ENCODE results near the gene ATN1.
"Not testable (repeated sequence)": the region's sequence is repeated elsewhere in the genome, so short reads cannot be mapped to it uniquely, and the experiment has no call there.

The ATN1 gene

DNA sequence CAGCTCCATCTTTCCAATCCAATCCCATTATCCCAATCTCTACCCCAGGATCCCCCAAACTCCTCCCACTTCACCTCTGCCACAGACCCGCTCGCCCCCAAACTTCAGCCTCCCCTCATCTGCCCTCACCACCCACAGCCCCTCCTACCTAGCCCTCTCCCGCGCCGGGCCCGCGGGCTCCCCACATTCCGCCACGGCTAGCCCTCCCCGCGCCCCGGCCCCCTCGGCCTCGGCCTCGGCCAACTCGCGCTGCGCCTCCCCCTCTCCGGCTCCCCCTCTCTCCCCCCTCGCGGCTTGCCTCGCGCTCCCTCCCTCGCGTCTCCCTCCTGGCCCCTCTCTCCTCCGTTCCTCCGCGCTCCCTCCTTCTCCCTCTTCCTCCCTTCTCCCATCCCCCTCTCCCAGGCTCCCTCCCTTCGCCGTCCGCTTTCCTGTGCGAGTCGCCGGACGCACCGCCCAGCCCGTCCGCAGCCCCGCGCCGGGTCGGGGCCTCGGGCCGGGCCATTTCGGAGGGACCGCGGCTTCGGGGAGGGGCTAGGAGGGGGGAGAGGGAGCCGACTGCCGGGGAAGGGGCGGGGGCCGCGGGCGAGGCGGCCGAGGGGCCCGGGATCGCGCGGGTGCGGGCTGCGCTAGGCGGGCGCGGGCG lies at the start of gene ATN1:
ATN1 (plus strand) TSS at position 581 of the 643 bp plus-strand sequence. CDS start 6,043 bp downstream, outside the sequence.
- FAIRE-seq = no peak

- not testable (repeated sequence) for FAIRE-seq
Observed at GRCh38 chr12:6879824-6880223, 47.9 kb upstream of the ATN1 start.

DNA sequence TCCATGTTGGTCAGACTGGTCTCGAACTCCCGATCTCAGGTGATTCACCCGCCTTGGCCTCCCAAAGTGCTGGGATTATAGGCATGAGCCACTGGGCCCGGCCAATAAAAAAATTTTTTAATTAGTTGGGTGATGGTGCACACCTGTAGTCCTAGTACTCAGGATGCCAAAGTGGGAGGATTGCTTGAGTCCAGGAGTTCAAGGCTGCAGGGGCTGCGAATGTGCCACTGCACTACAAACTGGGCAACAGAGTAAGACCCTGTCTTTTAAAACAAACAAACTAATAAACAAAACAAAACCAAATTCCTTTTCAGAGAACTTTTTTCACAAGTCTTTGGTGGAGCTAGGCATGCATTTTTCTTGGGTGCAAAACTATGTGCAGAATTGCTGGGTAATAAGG lies 44.5 kb upstream of the ATN1 start:
- no peak for FAIRE-seq

DNA sequence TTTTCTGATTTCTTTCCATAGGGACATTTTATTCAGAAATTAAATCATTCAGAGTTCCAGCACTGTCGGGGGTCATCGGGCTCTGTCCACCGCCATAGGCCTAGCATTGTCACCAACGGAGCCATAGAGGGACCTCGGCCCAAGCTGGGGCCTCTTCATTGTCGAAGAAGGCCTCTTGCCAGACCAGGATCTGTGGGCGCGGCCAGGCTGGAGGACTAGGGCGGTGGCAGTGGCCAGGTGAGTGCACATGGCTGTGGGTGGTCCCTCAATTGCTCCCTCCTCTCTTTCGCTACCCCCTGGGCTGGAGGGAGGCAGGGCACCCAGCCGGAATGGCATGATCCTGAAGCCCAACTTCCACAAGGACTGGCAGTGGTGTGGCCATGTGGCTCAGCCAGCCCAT lies 44.1 kb upstream of the ATN1 start:
- FAIRE-seq = no peak

- FAIRE-seq = no peak
Observed at GRCh38 chr12:6884539-6884938, 43.2 kb upstream of the ATN1 start.

DNA sequence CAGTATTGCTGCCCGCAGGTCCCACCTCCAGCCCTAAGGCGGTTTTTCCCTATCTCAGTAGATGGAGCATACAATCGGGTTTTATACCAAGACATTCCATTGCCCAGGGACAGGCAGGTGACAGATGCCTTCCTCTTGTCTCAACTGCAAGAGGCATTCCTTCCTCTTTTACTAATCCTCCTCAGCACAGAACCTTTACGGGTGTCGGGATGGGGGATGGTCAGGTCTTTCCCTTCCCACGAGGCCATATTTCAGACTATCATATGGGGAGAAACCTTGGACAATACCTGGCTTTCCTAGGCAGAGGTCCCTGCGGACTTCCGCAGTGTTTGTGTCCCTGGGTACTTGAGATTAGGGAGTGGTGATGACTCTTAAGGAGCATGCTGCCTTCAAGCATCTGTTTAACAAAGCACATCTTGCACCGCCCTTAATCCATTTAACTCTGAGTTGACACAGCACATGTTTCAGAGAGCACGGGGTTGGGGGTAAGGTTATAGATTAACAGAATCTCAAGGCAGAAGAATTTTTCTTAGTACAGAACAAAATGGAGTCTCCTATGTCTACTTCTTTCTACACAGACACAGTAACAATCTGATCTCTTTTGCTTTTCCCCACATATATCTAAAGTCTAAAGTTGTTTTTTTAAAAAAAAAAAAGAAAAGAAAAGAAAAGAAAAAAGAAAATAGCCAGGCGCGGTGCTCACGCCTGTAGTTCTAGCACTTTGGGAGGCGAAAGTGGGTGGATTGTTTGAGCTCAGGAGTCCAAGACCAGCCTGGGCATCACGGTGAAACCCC lies 41.4 kb upstream of the ATN1 start:
- FAIRE-seq = not testable (repeated sequence)

GRCh38 chr12:6887460-6887859 lies 40.3 kb upstream of the ATN1 start:
- FAIRE-seq = no peak

DNA sequence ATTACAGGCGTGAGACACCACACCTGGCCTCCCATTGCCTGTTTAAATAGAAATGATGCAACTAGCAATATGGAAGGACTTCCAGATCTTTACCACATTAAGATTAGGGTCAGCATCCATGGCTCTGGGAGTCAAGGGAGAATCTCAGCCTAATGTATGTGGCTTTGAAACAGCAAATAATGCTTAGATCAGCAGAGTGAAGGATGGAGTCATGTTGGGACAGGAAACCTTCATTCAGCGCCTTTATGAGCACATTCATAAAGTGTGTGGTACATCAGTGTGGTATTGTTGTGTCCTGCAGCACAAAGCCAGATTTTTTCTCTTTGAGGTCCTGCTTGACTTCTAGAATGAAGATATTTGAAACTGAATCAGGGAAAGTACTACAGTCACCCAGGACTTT lies 39.4 kb upstream of the ATN1 start:
- FAIRE-seq = no peak

DNA sequence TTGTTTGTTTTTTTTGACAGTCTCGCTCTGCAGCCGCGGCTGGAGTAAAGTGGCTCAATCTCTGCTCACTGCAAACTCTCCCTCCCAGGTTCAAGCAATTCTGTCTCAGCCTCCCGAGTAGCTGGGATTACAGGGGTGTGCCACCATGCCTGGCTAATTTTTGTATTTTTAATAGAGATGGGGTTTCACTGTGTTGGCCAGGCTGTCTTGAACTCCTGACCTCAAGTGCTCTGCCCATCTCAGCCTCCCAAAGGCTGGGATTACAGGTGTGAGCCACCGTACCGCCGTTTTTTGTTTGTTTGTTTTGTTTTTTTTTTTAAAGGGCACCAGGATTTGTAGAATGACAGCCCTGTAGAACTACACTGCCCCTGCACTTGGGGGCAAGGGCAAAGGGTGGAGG lies 39.0 kb upstream of the ATN1 start:
- FAIRE-seq = not testable (repeated sequence)

DNA sequence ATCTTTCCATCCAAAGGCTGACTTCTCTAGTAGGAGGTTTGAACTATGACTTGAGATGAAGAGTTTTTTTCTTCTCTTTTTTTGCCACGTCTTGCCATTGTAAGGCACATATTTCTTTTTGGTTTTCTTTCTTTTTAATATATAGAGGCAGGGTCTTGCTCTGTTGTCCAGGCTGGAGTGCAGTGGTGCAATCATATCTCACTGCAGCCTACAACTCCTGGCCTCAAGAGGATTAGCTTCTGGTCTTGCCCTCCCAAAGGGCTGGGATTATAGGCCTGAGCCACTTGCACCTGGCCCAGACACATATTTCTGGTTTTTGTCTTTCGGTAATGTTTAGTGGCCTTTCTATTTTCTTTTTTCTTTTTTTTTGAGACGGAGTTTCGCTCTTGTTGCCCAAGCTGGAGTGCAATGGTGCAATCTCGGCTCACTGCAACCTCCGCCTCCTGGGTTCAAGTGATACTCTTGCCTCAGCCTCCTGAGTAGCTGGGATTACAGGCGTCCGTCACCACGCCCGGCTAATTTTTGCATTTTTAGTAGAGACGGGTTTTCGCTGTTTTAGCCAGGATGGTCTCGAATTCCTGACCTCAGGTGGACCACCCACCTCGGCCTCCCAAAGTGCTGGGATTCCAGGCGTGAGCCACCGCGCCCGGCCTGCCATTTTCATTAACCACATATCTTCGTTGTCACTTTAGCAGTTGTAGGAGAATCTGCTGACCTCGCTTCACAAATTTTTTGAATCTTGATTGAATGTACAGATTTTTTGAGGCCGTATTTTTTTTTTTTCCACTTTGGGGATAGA lies 37.8 kb upstream of the ATN1 start:
- FAIRE-seq = not testable (repeated sequence)

- peak; percentile 37 for FAIRE-seq
Observed at GRCh38 chr12:6890789-6891645, 36.7 kb upstream of the ATN1 start.

DNA sequence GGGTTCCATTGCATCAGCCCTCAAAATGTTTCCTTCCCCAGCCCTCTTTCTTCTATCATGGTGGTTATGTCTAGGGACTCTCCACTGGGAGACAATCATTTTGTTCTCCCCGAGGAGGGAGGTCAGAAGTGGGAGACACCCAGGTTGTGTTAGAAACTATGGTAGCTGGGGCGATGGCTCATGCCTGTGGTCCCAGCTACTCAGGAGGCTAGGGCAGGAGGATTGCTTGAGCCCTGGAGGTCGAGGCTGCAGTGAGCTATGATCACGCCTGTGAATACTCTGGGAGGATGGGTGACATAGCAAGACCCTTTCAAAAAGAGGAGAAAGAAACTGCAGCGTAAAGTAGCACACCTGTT lies 36.1 kb upstream of the ATN1 start:
- FAIRE-seq = no peak

DNA sequence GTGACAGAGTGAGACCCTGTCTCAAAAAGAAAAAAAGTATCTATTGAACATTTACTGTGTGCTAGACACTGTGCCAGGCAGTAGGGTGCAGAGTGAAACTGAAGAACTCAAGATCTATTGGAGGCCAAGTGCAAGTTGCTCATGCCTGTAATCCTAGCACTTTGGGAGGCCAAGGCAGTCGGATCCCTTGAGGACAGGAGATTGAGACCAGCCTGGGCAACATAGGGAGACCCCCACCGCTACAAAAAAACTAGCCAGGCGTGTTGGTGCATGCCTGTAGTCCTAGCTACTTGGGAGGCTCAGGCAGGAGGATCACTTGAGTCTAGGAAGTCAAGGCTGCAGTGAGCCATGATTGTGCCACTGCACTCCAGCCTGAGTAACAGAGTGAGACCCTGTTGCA lies 35.1 kb upstream of the ATN1 start:
- not testable (repeated sequence) for FAIRE-seq

- FAIRE-seq = no peak
Observed at GRCh38 chr12:6894321-6894720, 33.4 kb upstream of the ATN1 start.

DNA sequence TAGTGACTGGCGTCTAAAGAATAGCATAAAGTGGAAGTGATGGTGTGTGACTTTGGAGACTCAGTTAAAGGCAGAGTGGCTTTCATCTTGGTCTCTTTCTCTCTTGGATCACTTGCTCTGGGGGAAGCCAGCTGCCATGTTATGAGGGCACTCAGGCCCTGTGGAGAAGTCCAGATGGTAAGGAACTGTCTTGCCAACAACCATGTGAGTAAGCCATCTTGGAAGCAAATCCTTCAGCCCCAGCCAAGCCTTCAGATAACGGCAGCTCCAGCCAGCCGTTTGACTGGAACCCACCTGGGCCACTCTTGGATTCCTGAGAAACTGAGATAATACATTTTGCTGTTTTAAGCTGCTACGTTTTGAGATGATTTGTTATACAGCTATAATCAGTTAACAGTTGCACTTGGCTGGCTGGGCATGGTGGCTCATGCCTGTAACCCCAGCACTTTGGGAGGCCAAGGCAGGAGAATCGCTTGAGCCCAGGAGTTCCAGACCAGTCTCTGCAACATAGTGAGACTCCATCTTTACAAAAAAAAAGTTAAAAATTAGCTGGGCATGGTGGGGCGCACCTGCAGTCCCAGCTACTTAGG lies 30.8 kb upstream of the ATN1 start:
- no peak for FAIRE-seq

- FAIRE-seq = no peak
Observed at GRCh38 chr12:6899427-6899826, 28.3 kb upstream of the ATN1 start.

DNA sequence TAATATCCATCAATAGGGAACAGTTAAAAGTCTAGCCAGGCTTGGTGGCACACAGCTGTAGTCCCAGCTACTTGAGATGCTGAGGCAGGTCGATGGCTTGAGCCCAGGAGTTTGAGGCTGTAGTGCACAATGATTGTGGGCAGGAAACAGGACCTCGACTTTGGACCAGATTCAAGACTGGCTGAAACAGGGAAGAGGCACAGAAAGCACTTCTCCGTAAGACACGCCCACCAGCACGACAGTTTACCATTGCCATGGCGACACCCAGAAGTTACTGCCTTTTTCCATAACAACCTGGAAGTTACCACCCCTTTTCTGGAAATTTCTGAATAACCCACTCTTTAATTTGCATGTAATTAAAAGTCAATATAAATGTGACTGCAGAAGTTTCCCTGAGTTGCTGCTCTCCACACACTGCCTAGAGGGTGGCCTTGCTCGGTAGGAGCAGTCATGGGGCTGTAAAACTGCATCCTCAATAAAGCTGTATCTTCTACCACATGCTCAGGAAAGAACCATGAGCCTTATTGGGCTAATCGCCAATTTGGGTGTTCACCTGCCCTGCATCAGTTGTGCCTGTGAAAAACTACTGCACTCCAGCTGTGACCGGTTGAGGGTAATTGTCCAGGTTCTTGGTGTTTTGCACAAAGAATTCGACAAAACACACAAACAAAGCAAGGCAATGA lies 27.8 kb upstream of the ATN1 start:
- no peak for FAIRE-seq

GRCh38 chr12:6902448-6902847 lies 25.3 kb upstream of the ATN1 start:
- no peak for FAIRE-seq

- no peak for FAIRE-seq
Observed at GRCh38 chr12:6903722-6904121, 24.0 kb upstream of the ATN1 start.

GRCh38 chr12:6904280-6905276 lies 23.2 kb upstream of the ATN1 start, which contains the start of gene LRRC23:
Gene LRRC23, plus strand, starts transcription at chr12:6904822. Its CDS starts 812 bp downstream, at chr12:6905634.
- peak; percentile 97 for FAIRE-seq
